Measurements from ENCODE around the gene C6orf132.

The C6orf132 gene

DNA sequence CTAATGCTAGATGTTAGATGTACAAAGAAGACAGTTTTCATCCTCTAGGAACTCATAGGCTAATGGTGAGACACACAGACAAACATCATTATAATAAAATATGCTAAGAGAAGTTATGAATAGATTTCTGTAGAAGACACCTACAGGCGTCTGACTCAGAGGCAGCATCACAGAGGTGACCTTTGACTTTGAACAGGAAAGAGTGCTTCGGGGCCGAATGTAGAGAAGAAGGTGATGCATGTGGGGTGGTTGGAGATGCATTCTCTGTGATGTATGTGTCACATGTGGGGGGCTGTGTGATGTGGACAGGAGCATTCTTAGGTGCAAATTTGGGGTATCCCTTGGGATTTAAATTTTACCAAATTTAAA lies 37.5 kb upstream of the C6orf132 start:
- TF ChIP-seq, protein P1, sequence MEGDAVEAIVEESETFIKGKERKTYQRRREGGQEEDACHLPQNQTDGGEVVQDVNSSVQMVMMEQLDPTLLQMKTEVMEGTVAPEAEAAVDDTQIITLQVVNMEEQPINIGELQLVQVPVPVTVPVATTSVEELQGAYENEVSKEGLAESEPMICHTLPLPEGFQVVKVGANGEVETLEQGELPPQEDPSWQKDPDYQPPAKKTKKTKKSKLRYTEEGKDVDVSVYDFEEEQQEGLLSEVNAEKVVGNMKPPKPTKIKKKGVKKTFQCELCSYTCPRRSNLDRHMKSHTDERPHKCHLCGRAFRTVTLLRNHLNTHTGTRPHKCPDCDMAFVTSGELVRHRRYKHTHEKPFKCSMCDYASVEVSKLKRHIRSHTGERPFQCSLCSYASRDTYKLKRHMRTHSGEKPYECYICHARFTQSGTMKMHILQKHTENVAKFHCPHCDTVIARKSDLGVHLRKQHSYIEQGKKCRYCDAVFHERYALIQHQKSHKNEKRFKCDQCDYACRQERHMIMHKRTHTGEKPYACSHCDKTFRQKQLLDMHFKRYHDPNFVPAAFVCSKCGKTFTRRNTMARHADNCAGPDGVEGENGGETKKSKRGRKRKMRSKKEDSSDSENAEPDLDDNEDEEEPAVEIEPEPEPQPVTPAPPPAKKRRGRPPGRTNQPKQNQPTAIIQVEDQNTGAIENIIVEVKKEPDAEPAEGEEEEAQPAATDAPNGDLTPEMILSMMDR (IDR thresholded peaks at IDR 0.05; ENCODE audit: low read depth, low read length, missing control alignments) = no peak

DNA sequence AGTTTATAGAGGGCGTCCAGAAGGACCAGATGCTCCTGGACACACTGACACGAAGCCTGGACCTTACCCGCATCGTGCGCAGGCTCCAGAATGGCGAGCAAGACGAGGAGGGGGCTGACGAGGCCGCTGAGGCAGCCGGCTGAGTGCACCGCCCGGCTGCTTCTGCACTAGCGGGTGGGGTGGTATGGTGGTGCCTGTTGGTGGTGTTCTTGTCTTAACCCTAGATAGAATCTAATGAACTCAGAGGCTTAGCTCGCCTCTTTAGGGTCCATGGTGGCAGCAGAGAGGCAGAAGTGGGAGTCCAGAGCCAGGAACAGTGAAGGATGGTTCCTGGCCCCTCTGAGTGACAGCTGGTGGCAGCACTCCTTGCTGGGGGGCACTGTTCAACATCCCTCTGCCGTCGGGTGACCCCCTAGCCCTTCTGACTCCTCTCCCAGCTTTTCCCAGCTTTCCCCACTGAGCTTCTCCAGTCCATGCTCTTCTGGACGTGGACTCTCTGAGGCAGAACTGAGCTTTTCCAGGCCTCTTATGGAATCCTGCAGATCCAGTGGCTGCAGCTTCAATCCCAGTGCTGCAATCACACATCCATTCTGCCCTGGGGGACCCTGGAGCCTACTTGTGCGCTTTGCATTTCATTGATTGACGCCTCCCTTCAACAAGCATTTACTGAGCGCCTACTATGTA lies 37.0 kb upstream of the C6orf132 start:
- DNase-seq (ENCODE audit: low read depth) = no peak
- TF ChIP-seq, protein P1 (IDR thresholded peaks at IDR 0.05; ENCODE audit: low read depth, low read length, missing control alignments) = no peak
- no peak overlapping the region for H3K4me3 ChIP-seq (ENCODE audit: low read depth, low read length)

More for the DNA sequence above, 37.5 kb upstream of the C6orf132 start:
- no peak for DNase-seq (ENCODE audit: low read depth)
- no peak overlapping the region for H3K4me3 ChIP-seq (ENCODE audit: low read depth, low read length)

DNA sequence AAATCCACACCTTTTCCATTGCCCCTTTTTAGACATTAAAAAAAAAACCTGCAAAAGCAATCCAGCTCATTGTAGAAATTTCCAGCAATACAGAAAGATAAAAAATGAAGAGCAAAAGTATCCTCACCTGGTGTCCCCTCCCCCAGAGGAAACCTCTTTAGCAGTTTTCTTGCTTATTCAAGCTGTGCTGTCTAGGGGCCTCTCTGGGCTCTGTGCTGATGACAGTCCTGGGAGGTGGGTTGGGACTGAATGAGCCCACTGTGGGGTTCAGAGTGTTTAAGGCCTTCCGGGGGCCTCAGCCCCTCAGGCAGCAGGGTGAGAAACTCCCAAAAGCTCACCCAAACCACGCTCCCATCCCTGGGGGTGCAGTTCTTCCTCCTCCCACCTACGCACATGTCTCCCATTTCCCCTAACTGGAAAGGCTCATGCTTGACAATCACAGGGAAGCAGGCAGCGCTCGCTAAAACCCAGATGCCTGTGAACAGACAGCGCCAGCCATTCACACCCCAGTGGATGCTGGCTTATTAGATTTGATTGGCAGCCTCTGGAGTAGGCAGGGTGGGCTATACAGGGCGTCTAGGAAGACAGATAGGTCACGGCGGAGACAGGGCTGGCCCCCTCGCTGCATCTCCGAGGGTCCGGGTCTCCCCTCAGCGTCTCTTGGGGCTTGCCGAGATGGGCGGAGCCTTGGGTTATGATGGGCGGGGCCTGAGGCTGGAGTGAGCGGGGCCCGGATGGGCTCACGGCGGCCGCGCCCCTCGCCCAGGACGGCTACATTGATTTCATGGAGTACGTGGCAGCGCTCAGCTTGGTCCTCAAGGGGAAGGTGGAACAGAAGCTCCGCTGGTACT lies 35.3 kb upstream of the C6orf132 start:
- TF ChIP-seq, protein P1 (IDR thresholded peaks at IDR 0.05; ENCODE audit: low read depth, low read length, missing control alignments) = no peak
- no peak for DNase-seq (ENCODE audit: low read depth)
- no peak overlapping the region for H3K4me3 ChIP-seq (ENCODE audit: low read depth, low read length)

DNA sequence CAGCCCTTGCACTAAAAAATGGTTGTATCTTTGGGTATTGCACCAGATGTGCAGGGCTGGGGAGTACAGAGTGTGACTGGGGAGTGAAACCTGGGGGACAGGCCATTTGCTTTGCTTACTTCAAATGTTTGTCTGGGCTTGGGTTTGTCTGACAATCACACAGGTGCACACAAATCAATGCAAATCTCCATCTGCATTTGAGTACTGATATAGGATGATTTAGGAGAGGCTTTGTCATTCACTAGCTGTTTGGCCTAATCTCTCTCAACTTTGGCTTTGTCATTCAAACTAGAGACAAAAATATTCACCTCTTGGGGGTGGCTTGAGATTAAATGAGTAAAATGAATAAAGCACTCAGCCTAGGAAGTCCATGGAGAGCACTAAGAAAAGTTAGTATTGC lies 34.6 kb upstream of the C6orf132 start:
- TF ChIP-seq, protein P1 (IDR thresholded peaks at IDR 0.05; ENCODE audit: low read depth, low read length, missing control alignments) = no peak
- no peak for DNase-seq (ENCODE audit: low read depth)
- H3K4me3 ChIP-seq (ENCODE audit: low read depth, low read length) = no peak overlapping the region

DNA sequence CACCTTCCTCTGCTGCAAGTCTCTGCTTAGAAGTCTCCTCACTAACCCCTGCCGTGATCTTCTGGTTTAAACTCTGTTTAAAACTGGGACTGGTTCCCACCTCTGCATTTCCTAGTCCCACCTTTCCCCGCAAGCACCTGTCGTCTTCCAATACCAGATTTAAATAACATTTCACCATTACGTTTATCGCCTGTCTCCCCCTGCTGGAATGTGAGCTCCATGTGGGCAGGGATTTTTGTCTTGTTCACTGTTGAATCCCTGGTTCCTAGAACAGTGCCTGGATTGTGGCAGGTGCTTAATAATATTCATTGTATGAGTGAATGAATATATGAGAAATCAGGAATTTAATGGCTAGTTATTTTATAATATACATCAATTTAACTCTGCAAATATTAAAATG lies 33.4 kb upstream of the C6orf132 start:
- TF ChIP-seq, protein P1 (IDR thresholded peaks at IDR 0.05; ENCODE audit: low read depth, low read length, missing control alignments) = no peak
- no peak overlapping the region for H3K4me3 ChIP-seq (ENCODE audit: low read depth, low read length)
- no peak for DNase-seq (ENCODE audit: low read depth)

DNA sequence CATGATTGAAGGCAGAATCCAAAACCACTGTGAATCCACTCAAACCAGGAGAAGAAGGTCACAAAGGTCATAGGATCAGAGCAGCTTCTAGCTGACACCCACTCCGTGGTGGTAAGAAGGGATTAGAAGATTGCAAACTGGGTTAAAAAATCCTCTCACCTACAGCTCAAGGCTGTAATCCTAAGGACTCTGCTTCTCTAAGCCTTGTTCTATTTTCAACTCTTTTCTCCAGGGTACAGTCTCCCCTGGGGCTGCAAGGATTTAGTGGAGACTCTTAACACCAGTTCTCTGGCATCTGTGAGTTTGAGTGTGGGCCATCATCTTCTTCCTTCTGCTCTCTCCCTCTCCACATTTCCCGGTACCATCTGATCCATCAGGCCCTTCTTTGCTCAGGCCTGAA lies 30.7 kb upstream of the C6orf132 start, which contains the start of gene GUCA1A:
Gene GUCA1A (plus strand): TSS at position 264 of the 400 bp plus-strand sequence. CDS start 250 bp downstream, outside the sequence.
- TF ChIP-seq, protein P1 (IDR thresholded peaks at IDR 0.05; ENCODE audit: low read depth, low read length, missing control alignments) = no peak
- no peak within 1 kb of the TSS for H3K4me3 ChIP-seq (ENCODE audit: low read depth, low read length)
- no peak for DNase-seq (ENCODE audit: low read depth)
